ENCODE data around the gene TTC9B. TPM values are rescaled to one million over a fixed set of nuclear protein-coding genes. Genes with fewer than 3 reads are reported as not detected.

The TTC9B gene
- total and polyA plus RNA-seq, 2 experiments from 2014 or later: 0.63 to 1.0 TPM

DNA sequence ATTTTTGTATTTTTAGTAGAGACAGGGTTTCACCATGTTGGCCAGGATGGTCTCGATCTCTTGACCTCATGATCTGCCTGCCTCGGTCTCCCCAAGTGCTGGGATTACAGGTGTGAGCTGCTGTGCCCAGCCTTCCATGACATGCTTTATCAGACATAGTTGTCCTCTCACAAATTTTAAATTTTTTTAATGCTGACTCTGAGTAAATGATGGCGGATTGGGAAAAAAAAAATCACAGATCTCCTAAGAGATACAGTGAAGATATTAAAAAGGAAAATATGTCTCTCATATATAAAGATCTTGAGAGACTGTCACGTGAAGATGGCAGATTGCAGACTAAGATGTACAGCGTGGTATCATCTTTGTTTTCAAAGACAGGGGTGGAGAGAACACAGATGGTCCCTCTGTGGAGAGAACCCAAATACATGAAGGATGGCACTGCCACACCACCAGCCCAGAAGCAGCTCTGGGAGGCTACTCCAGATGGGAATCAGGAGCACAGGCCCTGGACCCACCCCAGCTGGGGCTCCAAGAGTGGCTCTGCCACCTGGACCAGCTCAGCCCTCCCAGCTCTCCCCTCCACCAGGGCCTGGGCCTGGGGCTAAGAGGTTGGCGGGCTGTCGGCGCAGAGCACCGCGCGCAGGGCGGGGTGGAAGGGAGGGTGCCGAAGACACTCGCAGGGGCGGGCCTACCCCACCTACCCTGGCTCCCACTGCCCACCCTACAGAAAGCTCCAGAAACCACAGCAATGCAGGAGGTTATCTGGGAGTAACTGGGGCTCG lies 28.3 kb upstream of the TTC9B start:
- Mint-ChIP-seq H3K27ac (no peak overlapping the region), H3K27me3 (ENCODE audit: insufficient read depth, low read depth, poor library complexity) (peaks cover 7% of the 10 kb centered on the region), H3K9me3 (no peaks in the 10 kb centered on the region), H3K4me1 (peaks cover 7% of the 10 kb centered on the region), H3K4me3 (no peak overlapping the region), H3K36me3 (ENCODE audit: low read depth) (peaks cover 4% of the 10 kb centered on the region; the same call in 2 of the 3 replicates)
- no peaks in the 10 kb centered on the region; the same call in 1 of the 2 replicates for H3K79me2 ChIP-seq (replicated peaks; ENCODE audit: insufficient read depth)
- no peak for DNase-seq (ENCODE audit: low spot score)
- H4K20me1 ChIP-seq (replicated peaks; ENCODE audit: insufficient read depth): peaks cover 6% of the 10 kb centered on the region; the same call in 1 of the 2 replicates
- H3K9me2 ChIP-seq (ENCODE audit: insufficient read depth): no peaks in the 10 kb centered on the region
- H3K4me1 ChIP-seq (ENCODE audit: insufficient read depth): no peaks in the 10 kb centered on the region
- no peaks in the 10 kb centered on the region for H3K27me3 ChIP-seq (ENCODE audit: insufficient read depth)
- H2AFZ ChIP-seq: no peak overlapping the region
- no peak overlapping the region for H3K27ac ChIP-seq (ENCODE audit: low read depth)
- no peak overlapping the region for H3K4me3 ChIP-seq
- no peaks in the 10 kb centered on the region for H3F3A ChIP-seq (replicated peaks; ENCODE audit: low read depth)
- no peaks in the 10 kb centered on the region; the same call in 1 of the 2 replicates for H3K36me3 ChIP-seq (ENCODE audit: insufficient read depth)
- ATAC-seq: no peak
- no peak for TF ChIP-seq POLR2AphosphoS5 (IDR thresholded peaks at IDR 0.05; ENCODE audit: low read depth)
- TF ChIP-seq, protein P1, sequence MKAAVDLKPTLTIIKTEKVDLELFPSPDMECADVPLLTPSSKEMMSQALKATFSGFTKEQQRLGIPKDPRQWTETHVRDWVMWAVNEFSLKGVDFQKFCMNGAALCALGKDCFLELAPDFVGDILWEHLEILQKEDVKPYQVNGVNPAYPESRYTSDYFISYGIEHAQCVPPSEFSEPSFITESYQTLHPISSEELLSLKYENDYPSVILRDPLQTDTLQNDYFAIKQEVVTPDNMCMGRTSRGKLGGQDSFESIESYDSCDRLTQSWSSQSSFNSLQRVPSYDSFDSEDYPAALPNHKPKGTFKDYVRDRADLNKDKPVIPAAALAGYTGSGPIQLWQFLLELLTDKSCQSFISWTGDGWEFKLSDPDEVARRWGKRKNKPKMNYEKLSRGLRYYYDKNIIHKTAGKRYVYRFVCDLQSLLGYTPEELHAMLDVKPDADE (IDR thresholded peaks at IDR 0.05): no peak
- TF ChIP-seq CREB1 (CRISPR knock-in tag; IDR thresholded peaks at IDR 0.05; ENCODE audit: low read depth): no peak
- no peak for TF ChIP-seq NANOG (IDR thresholded peaks at IDR 0.05; ENCODE audit: borderline replicate concordance)
- no peak for TF ChIP-seq JUNB (IDR thresholded peaks at IDR 0.05; ENCODE audit: unreplicated experiment)
- TF ChIP-seq, protein P2, sequence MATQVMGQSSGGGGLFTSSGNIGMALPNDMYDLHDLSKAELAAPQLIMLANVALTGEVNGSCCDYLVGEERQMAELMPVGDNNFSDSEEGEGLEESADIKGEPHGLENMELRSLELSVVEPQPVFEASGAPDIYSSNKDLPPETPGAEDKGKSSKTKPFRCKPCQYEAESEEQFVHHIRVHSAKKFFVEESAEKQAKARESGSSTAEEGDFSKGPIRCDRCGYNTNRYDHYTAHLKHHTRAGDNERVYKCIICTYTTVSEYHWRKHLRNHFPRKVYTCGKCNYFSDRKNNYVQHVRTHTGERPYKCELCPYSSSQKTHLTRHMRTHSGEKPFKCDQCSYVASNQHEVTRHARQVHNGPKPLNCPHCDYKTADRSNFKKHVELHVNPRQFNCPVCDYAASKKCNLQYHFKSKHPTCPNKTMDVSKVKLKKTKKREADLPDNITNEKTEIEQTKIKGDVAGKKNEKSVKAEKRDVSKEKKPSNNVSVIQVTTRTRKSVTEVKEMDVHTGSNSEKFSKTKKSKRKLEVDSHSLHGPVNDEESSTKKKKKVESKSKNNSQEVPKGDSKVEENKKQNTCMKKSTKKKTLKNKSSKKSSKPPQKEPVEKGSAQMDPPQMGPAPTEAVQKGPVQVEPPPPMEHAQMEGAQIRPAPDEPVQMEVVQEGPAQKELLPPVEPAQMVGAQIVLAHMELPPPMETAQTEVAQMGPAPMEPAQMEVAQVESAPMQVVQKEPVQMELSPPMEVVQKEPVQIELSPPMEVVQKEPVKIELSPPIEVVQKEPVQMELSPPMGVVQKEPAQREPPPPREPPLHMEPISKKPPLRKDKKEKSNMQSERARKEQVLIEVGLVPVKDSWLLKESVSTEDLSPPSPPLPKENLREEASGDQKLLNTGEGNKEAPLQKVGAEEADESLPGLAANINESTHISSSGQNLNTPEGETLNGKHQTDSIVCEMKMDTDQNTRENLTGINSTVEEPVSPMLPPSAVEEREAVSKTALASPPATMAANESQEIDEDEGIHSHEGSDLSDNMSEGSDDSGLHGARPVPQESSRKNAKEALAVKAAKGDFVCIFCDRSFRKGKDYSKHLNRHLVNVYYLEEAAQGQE (IDR thresholded peaks at IDR 0.05; ENCODE audit: unreplicated experiment): no peak
- TF ChIP-seq ZNF331 (CRISPR knock-in tag; IDR thresholded peaks at IDR 0.05; ENCODE audit: low read depth): no peak
- TF ChIP-seq ZNF114 (CRISPR knock-in tag; IDR thresholded peaks at IDR 0.05): no peak
- TF ChIP-seq ZNF462 (CRISPR knock-in tag; IDR thresholded peaks at IDR 0.05): no peak
- TF ChIP-seq EZH2 (IDR thresholded peaks at IDR 0.05; ENCODE audit: low read depth, unreplicated experiment): no peak
- no peak for TF ChIP-seq EZH2phosphoT487 (IDR thresholded peaks at IDR 0.05; ENCODE audit: unreplicated experiment)
- H3K4me2 ChIP-seq: no peak overlapping the region
